A549 (cell line): Measurements from ENCODE around the gene DDX18.

Source experiments
- ATOH8 ChIP-seq: fragments of 250-450 bp; sonication (Bioruptor Pico); IDR thresholded peaks from 2 replicates; pipeline ENCODE4 v1.5.0; 2020; ENCODE audit warnings: low read depth, mild to moderate bottlenecking, moderate library complexity
- CEBPB ChIP-seq, 2 experiments: fragments of >200 bp in 1 of 2; sonication (Bioruptor Twin) in 1 of 2; formaldehyde crosslinking in 1 of 2; IDR thresholded peaks; 2 replicates each; pipeline ENCODE4 v1.6.1; 2012 to 2016
- CTCF ChIP-seq: fragments of >200 bp; sonication (Bioruptor Twin); formaldehyde crosslinking; IDR thresholded peaks from 3 replicates; pipeline ENCODE4 v1.5.1; 2016
- JUNB ChIP-seq: fragments of >200 bp; sonication (Bioruptor Twin); formaldehyde crosslinking; IDR thresholded peaks from 2 replicates; pipeline ENCODE4 v1.6.1; 2016
- MAFK ChIP-seq: fragments of 450-650 bp; IDR thresholded peaks from 2 replicates; pipeline ENCODE4 v1.6.1; 2014; ENCODE audit not compliant: partially characterized antibody
- POLR2A ChIP-seq: IDR thresholded peaks from 2 replicates; pipeline ENCODE4 v1.6.1; 2012; ENCODE audit warnings: mild to moderate bottlenecking, low read length
- RARB ChIP-seq: fragments of 250-450 bp; sonication (Bioruptor Pico); IDR thresholded peaks from 2 replicates; pipeline ENCODE4 v1.8.0; 2021; ENCODE audit warnings: mild to moderate bottlenecking, moderate library complexity
- SMC3 ChIP-seq: fragments of >200 bp; sonication (Bioruptor Twin); formaldehyde crosslinking; IDR thresholded peaks from 3 replicates; pipeline ENCODE4 v1.6.1; 2018; ENCODE audit warnings: inconsistent platforms
- USF2 ChIP-seq: fragments of 450-650 bp; IDR thresholded peaks from 2 replicates; pipeline ENCODE4 v1.6.1; 2014; ENCODE audit warnings: antibody characterized with exemption

- TF ChIP-seq CEBPB (IDR thresholded peaks at IDR 0.05) (no peak), JUNB (no peak), CTCF (peak; percentile 68), SMC3 (peak; percentile 50; the same call in 2 of the 3 replicates), MAFK (no peak), POLR2A (no peak), RARB (no peak), USF2 (no peak), ATOH8 (CRISPR knock-in tag) (no peak)
Measured at GRCh38 chr2:117785740-117786139, 28.8 kb upstream of the DDX18 start.
